Measurements from ENCODE around the gene SLC11A2.
"Not testable (repeated sequence)": the region's sequence is repeated elsewhere in the genome, so short reads cannot be mapped to it uniquely, and the experiment has no call there.

Gene SLC11A2

GRCh38 chr12:50951112-50951511 is 75.1 kb downstream of the SLC11A2 start:
- in situ Hi-C loops (cut with HindIII; ENCODE audit: low sequenced_read_pairs) = no loop called here

- in situ Hi-C loops (cut with HindIII; ENCODE audit: low sequenced_read_pairs) = no loop called here
Measured at GRCh38 chr12:50949801-50950302, 76.3 kb downstream of the SLC11A2 start.

- in situ Hi-C loops (cut with HindIII; ENCODE audit: low sequenced_read_pairs) = no loop called here
Measured at GRCh38 chr12:50948798-50949197, 77.4 kb downstream of the SLC11A2 start.

GRCh38 chr12:50947933-50948626 is 78.1 kb downstream of the SLC11A2 start:
- in situ Hi-C loops (cut with HindIII; ENCODE audit: low sequenced_read_pairs) = no loop called here

- in situ Hi-C loops (cut with HindIII; ENCODE audit: low sequenced_read_pairs) = no loop called here
Measured at GRCh38 chr12:50937653-50938052, 88.5 kb downstream of the SLC11A2 start.

DNA sequence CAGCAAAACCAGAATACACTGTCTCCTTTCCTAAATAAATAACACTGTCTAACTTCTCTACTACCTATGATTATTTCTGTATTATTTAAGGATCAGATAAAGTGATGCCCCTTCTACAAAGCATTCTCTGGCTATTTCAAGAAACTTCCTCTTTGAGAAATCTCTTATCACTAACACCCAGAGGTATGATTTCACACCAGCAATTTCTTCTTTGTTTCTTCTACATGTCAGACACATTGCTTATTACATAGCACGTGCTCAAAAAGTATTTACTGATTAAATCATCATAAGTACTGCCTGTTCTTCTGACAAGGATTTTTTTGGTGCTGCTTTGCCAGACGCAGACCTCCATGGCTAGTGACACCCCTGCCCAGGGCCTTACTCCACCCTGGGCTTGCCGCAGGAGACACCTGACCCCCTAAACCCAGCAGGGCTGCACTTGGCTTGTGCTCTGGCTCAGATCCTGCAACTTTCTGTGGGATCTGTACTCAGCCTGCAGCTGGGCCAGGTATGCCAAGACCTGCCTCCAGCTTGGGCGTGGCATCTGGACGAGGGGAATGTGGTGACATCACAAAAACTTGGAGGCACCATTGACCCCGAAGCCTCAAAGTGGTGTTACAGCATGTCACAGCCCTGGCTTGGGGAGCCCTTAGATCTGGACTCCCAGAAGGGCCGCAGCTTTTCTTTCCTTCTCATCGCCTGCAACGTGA is 89.2 kb downstream of the SLC11A2 start:
- in situ Hi-C loops (cut with HindIII; ENCODE audit: low sequenced_read_pairs) = no loop called here

- in situ Hi-C loops (cut with HindIII; ENCODE audit: low sequenced_read_pairs) = no loop called here
Measured at GRCh38 chr12:50934981-50935807, 91.0 kb downstream of the SLC11A2 start.

DNA sequence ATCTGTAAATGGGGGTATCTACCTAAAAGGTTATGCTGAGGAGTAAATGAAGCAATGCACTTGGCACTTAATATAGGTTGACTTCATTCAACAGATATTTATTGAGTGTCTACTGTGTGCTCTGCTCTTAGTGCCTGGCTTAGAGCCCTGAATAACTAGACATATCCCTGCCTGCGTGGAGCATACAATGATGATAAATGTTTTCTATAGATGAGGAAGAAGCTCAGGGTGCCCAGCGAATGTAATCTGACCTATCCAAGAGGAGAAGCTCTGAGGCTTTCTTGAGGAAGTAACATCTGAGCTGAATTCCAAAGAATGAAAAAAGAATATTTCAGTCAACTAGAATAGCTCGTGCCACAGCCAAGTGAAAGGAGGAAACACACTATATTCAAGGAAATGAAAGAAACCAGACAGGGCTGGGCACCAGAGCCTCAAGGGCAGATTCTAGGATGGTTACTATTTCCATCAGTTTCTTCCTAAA is 91.8 kb downstream of the SLC11A2 start:
- in situ Hi-C loops (cut with HindIII; ENCODE audit: low sequenced_read_pairs) = no loop called here

GRCh38 chr12:50933459-50934124 is 92.6 kb downstream of the SLC11A2 start:
- in situ Hi-C loops (cut with HindIII; ENCODE audit: low sequenced_read_pairs) = no loop called here

GRCh38 chr12:50932787-50933280 is 93.3 kb downstream of the SLC11A2 start:
- in situ Hi-C loops (cut with HindIII; ENCODE audit: low sequenced_read_pairs) = no loop called here

- in situ Hi-C loops (cut with HindIII; ENCODE audit: low sequenced_read_pairs) = not testable (repeated sequence)
Measured at GRCh38 chr12:50930477-50930876, 95.7 kb downstream of the SLC11A2 start.

DNA sequence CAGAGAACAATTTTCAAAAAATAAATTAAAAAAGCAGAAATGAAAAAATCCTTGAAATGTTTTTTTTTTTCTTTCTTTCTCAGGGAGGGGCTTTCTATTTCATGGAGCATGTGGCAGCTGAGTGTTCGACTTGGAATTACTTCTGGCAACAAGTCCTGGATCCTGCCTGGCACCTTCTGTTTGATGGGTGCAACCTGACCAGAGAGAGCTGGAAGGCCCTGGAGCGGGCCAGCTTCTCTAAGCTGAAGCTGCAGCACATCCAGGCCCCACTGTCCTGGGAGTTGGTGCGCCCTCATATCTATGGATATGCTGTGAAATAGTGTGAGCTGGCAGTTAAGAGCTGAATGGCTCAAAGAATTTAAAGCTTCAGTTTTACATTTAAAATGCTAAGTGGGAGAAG is 96.4 kb downstream of the SLC11A2 start:
- in situ Hi-C loops (cut with HindIII; ENCODE audit: low sequenced_read_pairs) = loop anchor here (10.0 kb wide), 1 partner anchor 95 kb away; no protein-coding TSS in a partner anchor
